GM19395 (cell line): ENCODE measurements around the gene WDR81.

Experiments
- ATAC-seq: cut with Tn5 transposase; IDR thresholded peaks from one replicate; pipeline ENCODE4 v1.9.1; 2021; ENCODE audit warnings: mild to moderate bottlenecking, moderate library complexity; ENCODE audit not compliant: unreplicated experiment

The WDR81 gene

DNA sequence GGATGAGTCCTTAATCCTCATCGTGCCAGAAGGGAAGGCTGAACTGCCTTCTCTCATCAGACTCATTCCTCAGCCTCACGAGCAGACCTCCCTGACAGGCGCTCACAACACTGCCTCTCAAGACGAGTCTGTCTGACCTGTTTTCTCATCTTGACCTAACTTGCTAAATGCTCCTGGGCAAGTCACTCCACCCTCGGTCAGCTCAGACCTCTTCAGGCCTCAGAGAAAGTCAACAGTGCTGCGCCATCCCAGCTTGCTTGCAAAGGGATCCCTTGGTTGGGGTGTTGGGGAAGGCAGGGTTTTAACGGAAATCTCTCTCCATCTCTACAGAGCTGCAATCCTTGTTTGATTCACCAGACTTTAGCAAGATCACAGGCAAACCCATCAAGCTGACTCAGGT lies 52.4 kb downstream of the WDR81 start:
- ATAC-seq: no peak

DNA sequence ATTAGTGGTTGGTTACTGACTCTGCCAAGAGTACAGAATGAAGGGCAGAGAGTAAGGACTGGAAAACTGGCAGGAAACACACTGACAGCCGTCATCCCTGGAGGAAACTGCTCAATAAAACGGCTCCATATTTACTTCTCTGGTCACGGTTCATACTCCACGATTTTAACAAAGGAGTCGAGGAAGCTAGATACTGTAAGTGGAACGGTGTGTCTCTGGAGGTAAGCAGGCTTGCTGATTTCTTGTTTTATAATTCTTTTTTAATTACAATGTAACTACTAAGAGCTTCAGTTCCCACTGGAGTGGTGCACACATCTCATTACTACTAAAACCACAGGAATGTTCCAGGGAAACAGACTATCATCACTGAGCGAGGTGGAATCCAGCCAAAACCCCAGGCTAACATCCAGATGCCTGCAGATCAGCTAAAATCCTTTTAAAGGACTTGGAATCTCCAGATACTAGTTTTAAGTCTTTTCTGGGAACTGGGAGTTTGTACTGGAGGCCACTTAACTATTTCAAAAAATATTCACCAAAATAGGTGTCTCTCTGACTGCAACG lies 55.1 kb downstream of the WDR81 start:
- no peak for ATAC-seq

DNA sequence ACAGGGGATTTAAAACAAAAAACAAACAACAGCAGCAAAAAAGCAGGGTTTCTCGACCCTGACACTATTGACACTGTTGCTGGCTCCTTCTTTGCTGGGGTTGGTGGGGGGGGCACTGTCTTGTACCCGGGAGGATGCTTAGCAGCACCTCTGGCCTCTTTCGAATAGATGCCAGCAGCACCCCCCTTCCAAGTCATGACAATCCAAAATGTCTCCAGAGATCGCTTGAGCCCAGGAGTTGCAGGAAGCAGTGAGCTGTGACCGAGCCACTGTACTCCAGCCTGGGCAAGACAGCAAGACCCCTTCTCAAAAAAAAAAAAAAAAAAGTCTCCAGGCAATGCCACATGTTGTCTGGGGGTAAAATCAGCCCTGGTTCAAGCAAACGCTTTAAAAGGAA lies 57.7 kb downstream of the WDR81 start:
- ATAC-seq: no peak

DNA sequence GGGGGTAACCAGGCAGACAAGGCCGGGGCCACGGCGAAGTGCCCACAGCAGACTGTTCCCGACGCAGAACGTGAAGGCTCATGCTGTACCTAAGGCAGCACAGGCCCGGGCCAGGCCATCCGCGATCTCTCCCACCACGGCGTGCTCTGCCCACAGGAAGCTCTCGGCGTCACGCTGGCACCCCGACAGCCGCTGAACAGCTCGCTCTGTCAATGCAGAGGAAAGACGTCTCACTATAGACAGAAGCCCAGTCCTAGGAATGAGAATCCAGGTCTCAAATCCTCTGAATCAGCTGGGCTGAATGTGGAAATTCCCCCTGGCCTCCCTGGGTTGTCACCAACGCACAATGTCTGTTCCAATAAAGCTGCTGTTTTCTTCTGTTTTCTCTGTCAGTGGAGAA lies 58.8 kb downstream of the WDR81 start:
- no peak for ATAC-seq

DNA sequence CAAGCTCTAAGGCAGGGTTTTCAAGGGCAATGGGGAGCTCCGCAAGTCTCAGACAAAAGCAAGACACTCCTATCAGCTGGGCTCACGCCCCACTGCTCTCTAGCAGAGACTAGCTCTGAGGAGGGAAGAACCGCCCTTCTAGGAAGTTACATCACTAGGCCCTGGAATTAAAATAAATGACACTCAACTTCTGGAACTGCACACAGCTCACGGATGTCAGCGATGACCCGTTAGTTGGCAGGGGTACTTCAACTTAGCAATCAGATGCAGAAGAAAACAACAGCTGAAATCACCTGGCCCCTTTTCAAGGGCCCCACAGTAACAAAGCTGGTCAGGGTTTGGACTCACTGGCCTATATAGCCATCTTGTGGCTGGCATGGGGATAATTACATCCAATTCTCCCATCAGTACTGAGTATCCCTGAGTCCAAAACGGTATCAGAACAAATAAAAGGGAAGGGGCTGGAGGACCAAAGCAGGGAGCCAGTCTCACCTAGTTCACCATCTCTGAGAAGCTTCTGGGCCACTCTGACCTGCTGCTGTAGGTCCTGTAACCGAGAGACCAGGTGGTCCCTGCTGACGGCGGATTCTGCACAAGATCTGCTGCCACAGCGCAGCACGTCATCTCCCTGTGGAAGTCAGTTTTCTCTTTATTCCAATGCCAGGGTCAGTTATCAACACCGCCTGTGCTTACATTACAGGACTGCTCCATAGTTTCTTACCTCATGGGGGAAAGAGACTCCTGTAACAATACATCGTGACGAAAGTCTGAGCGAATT lies 59.5 kb downstream of the WDR81 start:
- no peak for ATAC-seq

DNA sequence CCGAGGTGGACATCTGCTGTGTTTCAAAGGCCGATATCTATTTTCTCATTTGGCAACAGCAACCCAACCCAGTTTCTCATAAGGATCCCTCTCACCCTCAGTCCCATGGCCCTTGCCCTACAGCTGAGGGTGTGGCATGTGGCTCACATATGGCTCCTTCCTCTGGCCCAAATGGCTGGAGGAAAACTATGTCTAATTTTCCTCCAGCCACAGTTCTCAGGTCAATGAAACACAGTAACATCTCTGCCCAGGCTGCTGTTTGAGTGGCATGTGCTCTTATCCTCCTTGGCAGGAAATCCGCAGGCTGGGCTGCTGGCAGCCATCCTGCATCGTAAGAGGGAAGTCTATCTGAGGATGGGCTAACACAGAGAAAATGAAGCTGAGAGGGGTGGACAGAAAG lies 61.4 kb downstream of the WDR81 start:
- no peak for ATAC-seq

DNA sequence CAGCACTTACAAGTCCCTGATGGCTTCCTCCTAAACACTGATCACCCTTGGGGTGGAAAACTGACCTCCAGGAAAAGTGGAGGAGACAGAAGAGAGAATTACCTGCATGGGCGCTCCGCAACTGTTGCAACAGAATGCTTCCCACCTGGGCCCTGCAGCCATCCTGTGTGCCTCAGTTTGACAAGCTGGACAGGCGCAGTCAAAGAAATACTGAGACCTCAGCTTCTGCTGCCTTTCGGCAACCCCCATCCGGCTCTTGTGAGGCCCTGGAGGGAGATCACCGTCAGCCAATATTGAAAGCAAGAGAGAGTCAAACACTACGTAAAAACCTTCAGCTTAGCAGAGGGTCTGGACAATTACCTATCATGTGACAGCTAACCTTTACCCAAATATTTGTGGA lies 62.2 kb downstream of the WDR81 start:
- ATAC-seq: no peak

DNA sequence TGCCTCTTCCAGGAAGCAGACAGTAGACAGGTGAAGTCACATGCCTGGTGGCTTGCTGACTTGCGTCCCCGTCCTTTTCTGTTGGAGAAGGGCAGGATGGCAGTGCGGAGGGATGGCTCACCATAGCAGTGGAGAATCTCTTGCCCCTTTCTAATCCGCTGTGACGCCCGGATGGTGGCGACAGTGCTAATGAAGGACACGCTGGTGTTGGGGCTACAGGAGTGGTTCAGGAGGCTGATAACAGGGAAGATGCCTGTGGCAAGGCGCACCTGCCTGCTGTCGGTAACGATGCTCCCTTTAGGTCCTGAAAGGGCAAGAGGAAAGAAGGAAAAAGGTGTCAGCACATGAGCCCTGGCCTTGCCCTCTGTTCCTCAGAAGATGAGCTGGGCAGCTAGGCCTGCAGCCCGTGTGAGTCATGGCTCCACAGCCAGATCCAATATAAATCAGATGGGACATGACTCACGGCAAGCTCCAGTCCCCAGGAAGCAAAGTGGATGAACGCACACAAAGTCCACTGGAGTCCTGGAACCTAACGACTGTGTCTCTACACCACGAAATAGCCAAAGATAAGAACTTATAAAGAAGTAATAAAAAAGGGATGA lies 62.9 kb downstream of the WDR81 start:
- ATAC-seq: no peak
